Stimulated activated CD4-positive, alpha-beta T cell treated with anti-CD3 and anti-CD28 coated beads, Interleukin-1b, Interleukin-23, amount 100 ng/mL, for 4 hours (primary cell): ENCODE results near the gene AP1B1.

Experiments
- DNase-seq, 2 donors: peaks; one replicate each; pipeline ENCODE4 v3.0.0-alpha.2; 2020; ENCODE audit warnings: low read depth in 2 of 2

The AP1B1 gene

DNA sequence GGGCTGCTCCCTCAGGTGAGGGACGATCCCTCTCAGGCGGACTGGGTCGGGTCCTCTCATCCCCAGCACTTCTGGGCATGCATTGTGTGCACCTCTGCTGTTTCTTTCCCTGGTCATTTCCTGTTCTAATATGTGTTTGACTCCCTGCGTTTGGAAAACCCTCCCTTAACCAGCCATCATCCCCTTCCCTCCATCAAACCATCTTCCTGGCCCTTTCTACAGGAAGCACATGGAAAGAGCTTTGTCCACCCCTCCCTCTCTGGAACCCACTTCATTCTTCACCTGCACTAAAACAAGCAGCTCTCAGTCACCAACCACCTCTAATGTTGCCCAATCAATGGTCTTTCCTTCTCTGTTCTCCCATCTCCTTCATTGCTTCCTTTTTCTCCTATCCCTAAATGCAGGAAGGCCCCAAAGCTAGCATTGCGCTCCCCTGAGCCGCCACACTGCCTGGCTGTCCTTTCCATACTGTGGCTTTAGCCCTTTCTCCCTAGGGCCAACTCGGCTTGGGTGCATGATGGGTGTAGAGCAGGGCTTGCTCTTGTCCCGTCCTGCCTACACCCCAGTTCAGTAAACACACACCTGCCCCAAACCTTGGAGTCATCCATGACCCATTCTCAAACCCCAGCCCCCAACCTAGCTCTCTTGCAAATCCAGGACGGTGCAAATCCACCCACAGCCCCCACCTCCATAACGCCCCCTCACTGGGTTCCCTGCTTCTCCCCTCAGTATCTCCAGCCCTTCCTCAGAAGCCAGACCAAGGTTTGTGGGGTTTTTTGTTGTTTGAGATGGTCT, 87.4 kb downstream of the AP1B1 start:
- DNase-seq, result no peak

DNA sequence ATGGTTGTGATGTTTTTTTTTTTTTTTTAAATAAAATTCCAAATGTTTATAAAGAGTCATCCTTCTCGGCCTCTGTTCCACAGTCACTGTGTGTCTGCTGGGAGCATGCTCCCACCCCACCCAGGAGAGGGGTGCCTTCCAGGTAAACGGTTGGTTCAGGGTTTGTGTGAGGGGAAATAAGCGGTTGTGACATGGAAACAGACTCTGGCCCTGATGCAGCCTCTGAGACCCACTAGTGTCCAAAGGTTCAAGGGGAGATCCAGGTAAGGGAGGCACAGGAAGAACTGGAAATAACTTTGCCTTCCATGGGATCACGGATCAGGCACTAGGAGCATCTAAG, 87.9 kb downstream of the AP1B1 start:
- no peak for DNase-seq

DNA sequence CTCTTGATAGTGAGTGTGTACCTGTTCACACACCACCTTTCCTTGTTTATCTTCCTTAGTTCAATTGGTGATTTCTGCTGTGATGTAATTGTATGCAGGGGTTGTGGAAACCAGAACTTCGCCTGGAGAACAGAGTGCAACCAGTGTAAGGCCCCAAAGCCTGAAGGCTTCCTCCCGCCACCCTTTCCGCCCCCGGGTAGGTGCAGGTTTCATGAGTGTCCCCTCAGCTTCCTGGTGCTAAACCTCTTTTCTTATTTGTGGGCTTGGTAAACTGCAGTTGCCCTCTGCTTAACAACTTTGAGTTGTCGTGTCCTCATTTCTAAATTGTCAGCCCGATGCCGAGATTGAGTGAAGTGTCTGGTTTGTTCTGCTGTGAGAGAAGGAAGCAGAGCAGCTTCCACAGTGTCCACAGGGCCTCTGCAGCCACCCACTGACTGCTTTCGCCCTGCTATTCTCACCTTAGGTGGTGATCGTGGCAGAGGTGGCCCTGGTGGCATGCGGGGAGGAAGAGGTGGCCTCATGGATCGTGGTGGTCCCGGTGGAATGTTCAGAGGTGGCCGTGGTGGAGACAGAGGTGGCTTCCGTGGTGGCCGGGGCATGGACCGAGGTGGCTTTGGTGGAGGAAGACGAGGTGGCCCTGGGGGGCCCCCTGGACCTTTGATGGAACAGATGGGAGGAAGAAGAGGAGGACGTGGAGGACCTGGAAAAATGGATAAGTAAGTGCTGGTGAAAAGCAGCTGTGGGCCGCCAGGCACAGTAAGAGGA, 89.1 kb downstream of the AP1B1 start:
- DNase-seq, result no peak

DNA sequence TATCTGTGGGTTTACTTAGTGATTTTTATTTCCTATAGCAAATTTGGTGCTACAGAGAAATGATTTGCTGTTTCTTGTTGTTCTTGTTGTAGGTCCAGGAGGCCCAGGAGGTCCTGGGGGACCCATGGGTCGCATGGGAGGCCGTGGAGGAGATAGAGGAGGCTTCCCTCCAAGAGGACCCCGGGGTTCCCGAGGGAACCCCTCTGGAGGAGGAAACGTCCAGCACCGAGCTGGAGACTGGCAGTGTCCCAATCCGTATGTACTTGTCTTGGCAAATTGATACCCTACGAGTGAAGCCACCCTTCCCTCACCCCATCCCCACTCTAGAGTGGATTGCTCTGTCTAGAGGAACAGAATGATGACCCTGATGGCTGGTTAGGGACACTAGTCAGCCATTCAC, 89.7 kb downstream of the AP1B1 start:
- DNase-seq, result no peak

- no peak for DNase-seq
Observed at GRCh38 chr22:29292379-29292778, 96.0 kb downstream of the AP1B1 start.

DNA sequence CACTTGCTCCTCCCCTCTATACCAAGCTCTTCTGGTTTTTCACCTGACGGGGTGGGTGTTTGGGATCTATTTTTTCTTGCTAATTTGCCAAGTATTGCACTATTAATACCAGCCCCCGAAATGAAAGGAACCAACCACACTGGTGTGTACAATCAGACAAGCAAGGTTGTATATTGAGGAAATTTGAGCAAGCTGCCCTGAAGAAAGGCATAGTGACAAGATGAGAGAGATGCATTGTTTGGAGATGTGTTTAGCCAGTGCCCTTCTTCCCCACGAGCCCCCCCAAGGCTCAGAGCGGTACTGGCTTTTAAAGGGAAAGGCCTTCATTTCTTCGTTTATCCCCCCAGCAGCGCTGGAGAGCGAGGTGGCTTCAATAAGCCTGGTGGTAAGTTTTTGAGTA, 97.2 kb downstream of the AP1B1 start:
- DNase-seq, result no peak

DNA sequence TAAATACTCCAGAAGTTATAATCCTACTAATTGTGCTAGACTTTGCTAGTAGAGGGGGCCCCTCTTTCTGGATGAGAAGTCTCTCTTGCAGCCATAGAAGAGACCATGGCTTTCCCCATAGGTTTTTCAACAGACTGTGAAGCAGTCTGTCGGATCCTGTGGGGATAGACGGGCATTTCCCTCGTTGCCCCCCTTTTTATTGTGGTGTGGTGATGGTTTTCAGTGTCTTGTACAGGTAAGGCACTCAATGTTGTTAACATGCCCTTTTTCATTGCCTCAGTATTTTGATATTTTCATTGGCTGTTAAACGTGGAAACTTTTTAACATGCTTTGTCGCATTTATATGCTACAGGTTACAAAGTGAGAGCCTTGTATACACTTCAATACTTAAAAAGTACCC, 98.3 kb downstream of the AP1B1 start:
- DNase-seq, result no peak

DNA sequence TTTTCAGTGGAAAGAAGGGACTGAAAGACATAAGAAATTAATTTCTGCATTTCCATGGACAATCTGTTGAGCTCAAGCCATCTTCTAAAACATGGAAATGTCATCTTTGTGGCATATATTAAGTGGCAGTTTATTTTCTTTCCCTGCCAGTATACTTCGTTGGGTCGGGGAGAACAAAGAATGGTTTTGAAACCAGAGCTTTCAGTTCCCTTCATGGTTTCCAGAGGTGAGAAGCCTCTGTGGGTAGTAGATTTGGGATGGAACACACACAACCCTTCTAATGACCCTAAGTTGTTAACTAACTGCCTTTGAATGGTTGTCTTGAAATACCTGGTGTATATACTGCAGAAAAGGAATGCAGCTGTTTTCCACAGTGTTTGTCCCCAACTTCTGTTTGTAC, 99.5 kb downstream of the AP1B1 start:
- no peak for DNase-seq

GRCh38 chr22:29284196-29284595, 104.2 kb downstream of the AP1B1 start:
- no peak for DNase-seq

GRCh38 chr22:29277927-29278326, 110.4 kb downstream of the AP1B1 start:
- no peak for DNase-seq
